Measurements from ENCODE around the gene MMEL1.
"Not testable (repeated sequence)": the region's sequence is repeated elsewhere in the genome, so short reads cannot be mapped to it uniquely, and the experiment has no call there.

The MMEL1 gene

DNA sequence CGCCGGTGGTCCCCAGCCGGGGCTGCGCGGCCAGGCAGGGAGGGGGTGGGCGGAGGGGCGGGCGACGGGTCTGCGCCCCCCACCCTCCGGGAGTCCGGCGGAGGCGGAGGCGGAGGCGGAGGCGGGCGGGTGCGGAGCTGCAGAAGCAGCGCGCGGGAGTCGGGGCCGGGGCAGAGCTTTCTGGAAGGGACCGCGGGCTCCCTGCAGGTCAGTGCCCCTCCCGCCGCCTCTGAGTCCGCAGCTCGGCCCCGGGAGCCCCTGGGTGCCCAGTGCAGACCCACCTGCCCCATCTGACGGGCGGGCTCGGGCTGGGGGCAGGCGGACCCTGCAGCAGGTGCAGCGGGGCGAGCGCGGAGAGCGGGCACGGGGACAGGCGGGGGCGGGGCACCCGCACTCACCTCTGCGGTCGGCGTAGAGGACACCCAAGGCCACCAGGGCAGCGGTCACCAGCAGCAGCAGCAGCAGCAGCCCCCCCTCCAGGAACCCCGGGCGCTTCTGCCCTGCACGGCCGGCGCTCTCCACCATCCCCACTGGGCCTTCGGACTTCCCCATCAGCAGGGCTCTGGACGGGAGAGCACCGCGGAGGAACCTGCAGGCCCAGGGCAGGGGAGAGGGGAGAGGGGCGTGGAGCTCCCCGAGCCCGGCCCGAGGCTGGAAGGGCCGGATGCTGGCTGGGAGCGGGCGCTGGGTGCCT is 3.7 kb downstream of the MMEL1 start:
- no peak for DNase-seq (ENCODE audit: low read depth in 2 of 3, low spot score in 1 of 3)

DNA sequence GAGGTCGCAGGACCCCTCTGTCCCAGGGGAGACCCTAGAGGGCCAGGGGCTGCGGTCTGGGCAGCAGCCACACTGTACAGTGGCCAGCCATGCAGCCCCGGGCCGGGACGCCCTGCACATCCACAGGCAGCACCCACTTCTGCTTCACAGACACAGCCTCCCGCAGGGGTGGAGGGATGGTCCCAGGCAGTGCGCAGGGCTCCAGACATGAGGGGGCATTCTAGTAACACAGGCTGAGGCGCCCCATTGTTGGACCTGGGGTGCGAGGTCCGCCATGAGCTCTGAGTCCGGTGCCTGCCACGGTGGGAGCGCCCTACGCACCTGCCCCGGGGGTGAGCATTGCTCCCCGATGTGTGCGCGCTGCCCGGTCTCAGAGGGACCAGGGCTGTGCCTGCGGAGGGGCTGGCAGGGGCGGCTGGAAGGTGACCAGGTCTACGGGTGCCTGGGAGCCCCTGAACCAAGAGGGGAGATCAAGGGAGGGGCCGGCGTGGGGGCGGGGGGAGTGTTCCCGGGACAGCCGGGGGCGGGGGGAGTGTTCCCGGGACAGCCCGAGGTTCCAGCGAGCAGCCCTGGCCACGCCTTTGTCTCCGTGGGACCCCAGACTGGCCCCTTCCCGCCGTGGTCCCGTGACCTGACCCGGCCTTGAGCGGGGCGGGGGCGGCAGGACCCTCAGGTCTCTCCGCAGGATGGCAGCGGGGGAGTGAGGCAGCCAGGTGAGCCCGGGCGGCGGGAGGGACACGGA is 4.5 kb downstream of the MMEL1 start:
- no peak for DNase-seq (ENCODE audit: low read depth in 2 of 3, low spot score in 1 of 3)

DNA sequence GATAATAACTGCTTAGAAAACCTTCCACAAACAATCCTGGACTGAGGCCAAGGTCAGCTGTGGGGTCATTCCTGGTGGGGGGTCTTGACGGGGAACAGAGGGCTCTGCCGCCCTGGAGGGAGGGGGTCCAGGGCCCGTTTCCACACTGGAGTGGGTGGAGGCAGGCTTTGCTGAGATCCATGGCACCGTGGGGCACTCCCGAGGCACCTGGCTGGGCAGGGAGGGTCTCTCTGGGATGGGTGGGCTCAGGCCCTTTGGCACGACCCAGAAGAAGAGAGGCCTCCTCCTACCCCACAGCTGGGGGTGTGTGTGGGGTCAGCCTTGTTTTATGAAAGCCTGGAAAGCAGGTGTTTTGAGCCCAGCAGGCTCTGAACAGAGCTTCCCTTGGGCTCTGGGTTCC is 5.1 kb downstream of the MMEL1 start:
- no peak for DNase-seq (ENCODE audit: low read depth in 2 of 3, low spot score in 1 of 3)

DNA sequence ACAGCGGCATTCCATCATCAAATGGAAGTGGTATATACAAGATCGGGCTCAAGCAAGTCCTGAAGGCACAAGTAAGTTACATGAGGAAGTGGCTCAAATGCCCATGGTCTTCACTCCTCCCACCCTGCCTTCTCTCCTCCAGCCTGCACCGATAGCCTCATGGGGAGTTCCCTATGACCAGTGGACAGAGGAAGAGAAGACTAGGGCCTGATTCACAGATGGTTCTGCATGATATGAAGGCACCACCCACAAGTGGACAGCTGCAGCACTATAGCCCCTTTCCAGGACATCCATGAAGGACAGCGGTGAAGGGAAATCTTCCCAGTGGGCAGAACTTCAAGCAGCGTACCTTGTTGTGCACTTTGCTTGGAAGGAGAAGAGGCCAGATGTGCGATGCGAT is 7.1 kb downstream of the MMEL1 start:
- not testable (repeated sequence) for DNase-seq (ENCODE audit: low read depth in 2 of 3, low spot score in 1 of 3)

DNA sequence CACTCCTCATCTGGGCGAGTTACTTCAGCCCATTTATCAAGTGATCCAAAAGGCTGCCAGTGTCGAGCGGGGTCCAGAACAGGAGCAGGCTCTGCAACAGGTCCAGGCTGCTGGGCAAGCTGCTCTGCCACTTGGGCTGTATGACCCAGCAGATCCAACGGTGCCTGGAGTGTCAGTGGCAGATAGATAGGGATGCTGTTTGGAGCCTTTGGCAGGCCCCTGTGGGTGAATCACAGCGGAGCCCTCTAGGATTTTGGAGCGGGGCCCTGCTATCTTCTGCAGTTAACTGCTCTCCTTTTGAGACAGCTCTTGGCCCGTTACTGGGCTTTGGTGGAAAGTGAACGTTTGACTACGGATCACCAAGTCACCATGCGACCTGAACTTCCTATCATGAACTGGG is 7.5 kb downstream of the MMEL1 start:
- DNase-seq (ENCODE audit: low read depth in 2 of 3, low spot score in 1 of 3): no peak

DNA sequence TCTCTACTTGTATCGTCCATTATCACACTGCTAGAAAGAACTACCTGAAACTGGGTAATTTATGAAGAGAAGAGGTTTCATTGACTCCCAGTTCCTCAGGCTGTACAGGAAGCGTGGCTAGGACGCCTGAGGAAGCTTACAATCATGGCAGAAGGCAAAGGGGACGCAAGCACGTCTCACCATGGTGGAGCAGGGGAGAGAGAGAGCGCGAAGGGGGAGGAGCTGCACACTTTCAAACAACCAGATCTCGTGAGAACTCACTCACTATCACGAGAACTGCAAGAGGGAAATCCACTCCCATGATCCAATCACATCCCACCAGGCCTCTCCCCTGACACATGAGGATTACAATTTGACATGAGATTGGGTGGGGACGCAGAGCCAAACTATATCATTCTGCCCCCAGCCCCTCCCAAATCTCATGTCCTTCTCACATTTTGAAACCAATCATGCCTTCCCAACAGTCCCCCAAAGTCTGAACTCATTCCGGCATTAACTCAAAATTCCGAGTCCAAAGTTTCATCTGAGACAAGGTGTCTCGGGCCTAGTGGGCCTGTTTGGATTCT is 8.0 kb downstream of the MMEL1 start:
- no peak for DNase-seq (ENCODE audit: low read depth in 2 of 3, low spot score in 1 of 3)

DNA sequence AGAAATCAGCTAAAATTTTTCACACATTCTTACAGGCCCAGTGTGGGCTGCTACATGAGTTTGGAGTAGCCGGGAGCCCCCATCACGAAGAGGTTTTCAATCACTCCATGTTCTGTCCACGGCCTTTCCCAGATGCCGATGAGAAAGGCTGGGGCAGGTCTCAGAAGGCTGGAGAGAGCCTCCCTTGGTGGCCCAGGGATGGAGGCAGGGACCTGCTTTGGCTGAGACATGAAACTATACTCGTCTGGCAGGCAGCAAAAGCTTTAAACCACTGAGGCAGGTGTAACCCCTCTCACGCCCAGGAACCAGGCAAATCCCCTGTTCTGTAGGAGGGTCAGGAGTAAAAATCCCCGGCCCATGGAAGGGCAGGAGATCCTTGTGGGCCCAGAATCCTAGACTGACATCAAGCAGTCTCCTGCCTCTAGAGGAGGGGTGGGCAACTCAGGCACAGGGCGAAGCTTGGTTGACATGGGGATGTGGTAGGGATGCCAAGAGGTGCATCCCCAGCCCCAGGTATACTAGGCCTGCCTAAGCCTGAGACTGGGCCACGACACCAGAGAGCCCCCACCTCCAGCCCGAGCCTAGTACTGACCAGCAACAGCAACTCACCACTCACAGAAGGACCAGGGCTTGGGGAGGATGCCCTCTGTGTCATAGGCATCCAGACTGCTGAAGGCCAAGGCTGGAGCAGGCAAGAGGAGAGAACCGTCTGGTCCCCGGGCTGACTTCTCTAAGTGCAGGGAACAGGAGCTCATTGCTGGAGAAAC is 9.1 kb downstream of the MMEL1 start:
- DNase-seq (ENCODE audit: low read depth in 2 of 3, low spot score in 1 of 3): no peak

DNA sequence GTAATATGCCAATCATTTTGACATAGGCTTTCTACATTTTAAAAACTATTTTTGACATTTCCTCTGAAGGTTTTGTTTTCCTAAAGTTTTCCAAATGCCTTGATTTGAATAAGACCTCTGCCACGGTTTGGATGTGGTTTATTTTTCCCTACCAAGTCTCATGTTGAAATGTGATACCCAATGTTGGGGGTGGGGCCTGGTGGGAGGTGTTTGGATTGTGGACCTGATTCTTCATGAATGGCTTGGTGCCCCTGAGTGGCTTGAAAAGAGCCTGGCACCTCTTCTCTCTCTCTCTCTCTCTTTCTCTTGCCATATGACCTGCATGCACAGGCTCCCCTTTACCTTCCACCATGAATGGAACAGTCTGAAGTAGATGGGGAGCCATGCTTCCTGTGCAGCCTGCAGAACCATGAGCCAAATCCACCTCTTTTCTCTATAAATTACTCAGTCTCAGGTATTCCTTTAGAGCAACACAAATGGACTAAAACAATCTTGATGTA is 14.8 kb downstream of the MMEL1 start:
- DNase-seq (ENCODE audit: low read depth in 2 of 3, low spot score in 1 of 3): no peak

DNA sequence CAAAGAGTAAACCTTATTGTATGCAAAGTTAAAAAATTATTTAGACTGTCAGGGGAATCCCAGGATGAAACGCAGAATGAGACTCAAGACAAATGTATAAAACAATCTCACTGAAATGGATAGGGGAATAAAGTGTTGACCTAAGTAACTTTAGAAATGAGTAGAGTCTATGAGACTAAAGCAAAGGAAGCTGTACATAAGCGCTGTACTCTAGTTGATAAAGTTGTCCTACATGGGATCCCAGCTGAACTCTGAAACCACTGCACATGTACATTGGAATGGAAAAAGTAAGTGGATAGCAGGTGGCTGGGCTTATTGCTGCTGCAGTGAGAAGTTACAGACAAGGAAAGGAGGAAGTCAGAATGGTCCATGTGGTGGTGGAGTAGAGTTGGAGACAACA is 18.7 kb downstream of the MMEL1 start:
- DNase-seq (ENCODE audit: low read depth in 2 of 3, low spot score in 1 of 3): no peak

DNA sequence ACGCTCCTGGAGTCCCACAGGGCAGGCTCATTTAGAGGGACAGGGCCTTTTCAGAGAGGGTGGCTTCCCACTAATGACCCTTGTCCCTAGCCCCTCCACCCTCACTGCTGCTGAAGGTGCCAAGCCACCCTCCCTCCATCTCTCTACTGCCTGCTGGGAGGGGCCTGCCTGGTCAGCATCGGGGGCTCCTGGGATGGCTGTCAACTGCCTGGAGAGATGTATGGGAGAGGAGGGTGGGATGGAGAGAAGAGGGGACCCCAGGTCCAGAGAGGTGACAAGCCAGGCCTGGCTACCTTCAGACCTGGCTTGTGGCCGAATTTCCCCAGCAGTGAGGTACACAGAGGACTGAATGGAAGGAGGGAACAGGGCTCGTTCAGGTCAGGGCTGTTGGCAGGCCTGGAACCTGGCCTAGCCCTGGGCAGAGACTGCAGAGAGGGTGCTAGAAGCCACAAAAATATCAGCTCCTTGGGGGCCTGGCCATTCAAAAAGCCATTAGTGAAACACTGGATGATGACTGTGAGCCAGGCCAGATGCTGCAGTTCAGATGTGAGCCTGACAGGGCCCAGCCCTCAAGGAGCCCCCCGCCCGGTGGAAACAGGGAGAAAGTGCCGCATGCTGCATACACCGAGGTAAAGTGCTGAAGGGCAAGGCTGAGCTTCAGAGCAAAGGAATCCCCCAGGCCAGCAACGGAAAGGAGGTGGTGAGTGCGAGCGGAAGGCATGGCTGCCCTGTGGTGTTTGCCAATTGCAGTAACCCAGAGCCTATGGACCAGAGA is 20.0 kb downstream of the MMEL1 start:
- no peak for DNase-seq (ENCODE audit: low read depth in 2 of 3, low spot score in 1 of 3)

DNA sequence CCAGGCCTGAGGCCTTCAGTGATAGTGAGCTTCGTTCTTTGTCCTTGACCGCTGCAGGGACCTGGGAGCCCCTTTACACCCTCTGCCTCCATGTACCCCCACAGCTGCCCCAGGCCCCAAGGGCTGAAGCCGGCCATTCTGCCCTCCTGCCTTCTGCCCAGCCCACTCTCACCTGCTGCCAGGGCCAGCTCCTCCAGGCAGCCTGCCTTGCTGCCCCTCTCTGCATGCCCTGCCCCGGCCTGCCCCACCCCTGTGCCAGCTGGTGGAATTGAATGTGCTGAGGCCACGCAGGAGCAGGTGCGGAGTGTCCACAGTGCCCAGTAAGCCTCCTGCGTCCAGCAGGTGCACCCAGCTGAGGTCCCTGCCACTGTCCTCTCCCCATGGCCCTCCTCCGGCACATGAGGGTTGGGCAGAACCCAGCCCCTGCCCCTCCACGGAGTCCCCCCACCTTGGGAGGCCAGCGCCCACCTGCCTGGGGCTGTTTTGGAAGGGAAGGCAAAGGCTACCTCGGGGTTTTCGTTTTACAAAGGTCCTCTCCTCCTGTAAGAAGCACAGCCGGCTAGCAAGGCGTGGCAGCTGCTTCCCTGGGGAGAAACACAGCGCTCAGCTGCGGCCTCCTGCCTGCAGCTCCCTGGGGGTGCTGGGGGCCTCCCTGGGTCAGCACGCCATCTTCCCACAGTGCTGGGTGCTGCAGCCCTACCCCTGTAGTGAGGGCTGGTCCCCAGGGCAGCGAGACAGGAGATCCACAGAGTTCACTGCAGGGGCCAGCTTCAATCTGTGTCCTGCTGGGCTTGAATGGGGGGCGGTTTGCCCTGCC is 21.0 kb downstream of the MMEL1 start:
- DNase-seq (ENCODE audit: low read depth in 2 of 3, low spot score in 1 of 3): no peak

DNA sequence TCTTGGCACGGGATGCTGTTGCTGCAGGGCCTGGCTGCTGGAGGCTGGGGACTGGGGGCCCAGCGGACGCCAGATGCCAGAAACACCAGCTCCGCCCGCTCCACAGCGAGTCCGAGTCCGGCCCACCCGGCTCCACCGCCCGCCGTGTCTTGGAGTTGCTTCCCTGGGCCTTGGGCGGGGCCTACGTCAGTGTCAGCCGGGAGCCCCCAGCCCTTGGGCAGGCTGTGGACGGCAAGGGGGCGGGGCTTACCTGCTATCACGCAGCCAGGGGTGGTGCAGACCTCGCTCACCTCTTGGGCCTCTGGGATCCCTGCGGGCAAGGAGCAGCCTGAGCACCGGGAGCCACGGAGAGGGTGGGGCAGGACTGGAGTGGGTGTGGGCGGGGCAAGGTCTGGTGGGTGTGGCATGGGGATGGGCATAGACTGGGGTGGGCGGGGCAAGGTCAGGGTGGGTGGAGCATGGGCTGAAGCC is 21.8 kb downstream of the MMEL1 start:
- DNase-seq (ENCODE audit: low read depth in 2 of 3, low spot score in 1 of 3): peak in 2 of 3 donors; percentile 27 to 35

DNA sequence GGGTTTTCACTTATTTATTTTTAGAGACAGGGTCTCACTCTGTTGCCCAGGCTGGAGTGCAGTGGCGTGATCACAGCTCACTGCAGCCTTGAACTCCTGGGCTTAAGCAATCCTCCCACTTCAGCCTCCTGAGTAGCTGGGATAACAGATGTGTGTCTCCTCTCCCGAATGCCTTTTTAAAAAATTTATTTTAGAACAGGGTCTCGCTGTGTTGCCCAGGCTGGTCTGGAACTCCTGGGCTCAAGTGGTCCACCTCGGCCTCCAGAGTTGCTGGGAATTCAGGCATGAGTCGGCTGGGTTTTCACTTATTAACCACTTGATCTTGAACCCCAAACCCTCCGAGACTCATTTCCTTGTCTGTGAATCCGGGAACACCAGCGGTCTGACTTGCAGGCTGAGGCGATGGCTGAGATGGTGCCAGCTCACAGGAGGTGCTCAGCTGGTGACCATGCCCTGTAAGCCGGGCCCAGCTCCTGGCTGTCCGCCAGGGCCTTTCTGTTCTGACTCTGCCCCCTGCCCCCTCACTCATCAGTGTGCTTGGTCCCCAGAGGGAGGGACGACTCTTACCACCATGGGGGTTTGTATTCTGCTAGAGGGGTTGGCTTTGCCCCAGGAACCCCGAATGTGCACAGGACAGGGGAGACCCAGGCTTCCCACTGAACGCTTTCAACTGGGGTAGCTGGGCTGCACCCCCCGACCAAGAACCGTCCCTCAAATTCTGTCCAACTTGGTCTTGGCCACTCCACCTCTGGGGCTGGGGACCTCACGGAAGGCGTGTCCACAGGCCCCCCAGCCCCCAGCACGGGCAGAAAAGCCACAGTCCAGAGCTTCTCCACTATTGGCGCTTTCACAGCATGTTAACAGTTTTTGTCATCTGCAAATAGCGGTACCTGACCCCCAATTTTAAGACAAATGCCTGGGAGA is 22.5 kb downstream of the MMEL1 start:
- DNase-seq (ENCODE audit: low read depth in 2 of 3, low spot score in 1 of 3): no peak

DNA sequence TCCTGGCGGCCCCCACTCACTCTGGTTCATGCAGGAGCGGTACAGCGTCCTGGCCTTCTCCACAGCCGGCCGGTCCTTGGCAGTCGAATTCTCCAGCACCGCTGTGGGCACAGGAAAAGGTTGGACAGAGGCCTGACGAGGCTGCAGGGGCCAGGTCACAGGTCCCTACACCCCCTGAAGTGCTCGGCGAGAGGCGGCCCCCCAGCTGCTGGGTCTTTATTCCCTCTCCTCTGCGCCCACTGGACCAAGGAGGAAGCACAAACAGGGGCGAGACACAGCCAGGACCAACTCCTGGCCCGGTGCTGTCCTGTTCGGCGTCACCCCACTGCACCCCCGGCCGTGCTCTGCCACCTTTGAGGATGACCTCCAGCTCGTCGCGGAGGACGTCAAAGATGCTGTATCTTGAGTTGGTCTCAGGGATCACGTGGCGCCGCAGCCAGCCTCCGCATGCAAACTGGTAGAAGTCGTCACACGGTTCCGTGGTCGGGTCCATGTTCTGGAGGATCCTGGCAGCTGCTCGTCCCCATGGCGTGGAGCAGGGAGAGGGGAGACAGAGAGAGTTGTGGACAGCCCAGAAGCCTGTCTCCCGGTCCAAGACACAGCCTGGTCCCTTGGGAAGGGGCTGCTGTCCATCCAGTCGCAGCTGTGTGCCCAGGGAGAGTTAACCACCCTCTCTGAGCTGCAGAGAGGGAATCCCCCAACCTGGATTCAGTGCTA is 23.3 kb downstream of the MMEL1 start:
- DNase-seq (ENCODE audit: low read depth in 2 of 3, low spot score in 1 of 3): no peak

DNA sequence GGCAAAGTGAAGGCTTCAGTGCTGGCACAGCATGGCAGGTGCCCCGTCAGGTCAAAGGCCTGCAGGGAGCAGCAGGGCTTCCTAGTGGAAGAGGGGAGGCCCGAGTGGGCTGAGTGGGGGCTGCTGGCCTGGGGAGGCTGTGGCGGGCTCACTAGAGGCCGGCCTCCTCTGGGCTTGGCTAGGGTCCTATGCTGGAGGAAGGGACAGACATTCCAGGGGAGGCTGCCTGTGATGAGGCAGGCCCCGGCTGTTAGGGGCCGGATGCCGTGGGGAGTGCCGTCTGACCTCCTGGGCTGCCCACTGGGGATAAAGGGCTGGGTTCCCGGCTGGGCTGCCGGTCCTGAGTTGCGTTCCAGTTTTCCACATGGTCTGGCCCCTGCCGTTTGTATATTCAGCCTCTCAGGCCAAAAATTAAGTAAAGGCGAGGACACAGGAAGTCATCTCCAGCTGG is 25.1 kb downstream of the MMEL1 start:
- no peak for DNase-seq (ENCODE audit: low read depth in 2 of 3, low spot score in 1 of 3)

DNA sequence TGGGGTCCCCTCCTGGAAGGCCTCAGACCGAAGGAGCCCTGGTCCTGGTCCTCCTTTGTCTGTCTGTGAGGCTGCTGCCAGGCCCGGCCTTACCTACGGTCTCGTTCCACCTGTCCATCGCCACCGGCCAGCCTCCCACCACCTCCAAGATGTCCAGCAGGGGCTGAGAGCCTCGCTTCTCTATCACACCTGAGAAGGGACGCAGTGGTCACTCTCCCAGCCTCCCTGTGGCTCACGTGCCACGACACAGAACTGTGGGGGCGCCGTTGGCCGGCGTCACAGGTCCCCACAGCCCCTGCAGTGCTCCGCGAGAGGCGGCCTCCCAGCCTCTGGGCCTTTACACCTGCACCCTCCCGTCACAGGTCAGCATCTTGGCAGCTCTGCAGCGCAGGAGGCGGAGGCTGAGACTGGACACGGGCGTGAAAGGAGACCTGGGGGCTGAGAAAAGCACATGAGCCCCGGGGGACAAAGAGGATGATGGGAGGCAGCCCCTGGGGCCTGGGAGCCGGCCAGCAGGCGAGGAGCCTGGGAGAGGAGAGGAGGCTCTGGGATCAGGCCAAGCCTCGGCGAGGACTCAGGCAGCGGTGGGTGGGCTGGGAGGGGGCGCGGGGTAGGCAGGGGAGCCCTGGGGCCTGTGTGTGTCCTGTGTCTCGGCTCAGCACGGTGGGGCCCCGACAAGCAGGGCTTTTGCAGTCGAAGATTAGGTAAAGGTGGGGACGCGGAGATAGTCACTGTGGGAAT is 25.8 kb downstream of the MMEL1 start:
- DNase-seq (ENCODE audit: low read depth in 2 of 3, low spot score in 1 of 3): no peak

DNA sequence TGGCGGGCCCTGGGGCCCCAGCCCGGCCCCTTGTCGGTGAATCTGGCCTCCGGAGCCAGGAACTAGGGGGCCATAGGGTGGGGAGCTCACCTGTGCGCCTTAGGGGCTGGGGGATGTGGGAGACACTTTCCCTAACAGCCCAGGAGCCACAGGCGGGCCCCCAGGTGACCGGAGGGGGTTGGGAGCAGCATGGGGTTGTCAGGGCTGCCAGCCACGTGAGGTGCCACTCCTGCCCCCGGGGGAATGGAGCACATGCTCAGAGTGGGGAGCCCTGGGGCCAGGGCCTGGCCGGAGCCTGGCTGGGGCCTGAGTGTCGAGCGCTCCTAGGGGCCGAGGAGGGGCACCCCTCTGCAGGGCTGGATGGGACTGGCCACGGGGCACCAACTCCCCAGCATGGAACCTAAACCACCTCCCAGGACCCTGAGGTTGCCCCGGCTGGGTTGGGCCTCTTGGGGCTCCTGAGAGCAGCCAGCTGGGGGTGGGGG is 26.4 kb downstream of the MMEL1 start:
- DNase-seq (ENCODE audit: low read depth in 2 of 3, low spot score in 1 of 3): no peak
